PFSK-1 (cell line): ENCODE data around the gene RERE.

ENCODE experiments used
- REST ChIP-seq, 2 experiments: IDR thresholded peaks; 2 replicates each; pipeline versions ENCODE4 v1.6.1 to v1.8.0; 2011 to 2012; ENCODE audit warnings: low read depth in 2 of 2, low read length in 2 of 2, control low read depth in 1 of 2, inconsistent platforms in 1 of 2, mild to moderate bottlenecking in 1 of 2, moderate library complexity in 1 of 2; ENCODE audit not compliant: insufficient read depth in 1 of 2
- SIN3A ChIP-seq: IDR thresholded peaks from 2 replicates; pipeline ENCODE4 v1.6.1; 2012; ENCODE audit warnings: mild to moderate bottlenecking, low read length, moderate library complexity, borderline replicate concordance; ENCODE audit not compliant: insufficient read depth

- TF ChIP-seq REST (IDR thresholded peaks at IDR 0.05; ENCODE audit: insufficient read depth in 1 of 2, low read depth in 2 of 2, low read length in 2 of 2) (no peak), SIN3A (no peak)
These were observed 393.5 kb downstream of the RERE start for GRCh38 chr1:8423692-8424538.
